Kidney epithelial cell (primary cell): ENCODE measurements around the gene SMIM22. TPM values are rescaled to one million over a fixed set of nuclear protein-coding genes. Genes with fewer than 3 reads are reported as not detected.

Experiments used
- DNase-seq: peaks from one replicate; pipeline ENCODE4 v3.0.0-alpha.2; 2010; ENCODE audit warnings: low read depth
- H3K27me3 ChIP-seq: 2 replicates; pipeline ENCODE4 v1.6.0; 2011; ENCODE audit warnings: low read length; ENCODE audit not compliant: control insufficient read depth, insufficient read depth
- H3K36me3 ChIP-seq: 2 replicates; pipeline ENCODE4 v1.5.1; 2011; ENCODE audit warnings: low read length; ENCODE audit not compliant: control insufficient read depth, insufficient read depth
- H3K4me3 ChIP-seq: 2 replicates; pipeline ENCODE4 v1.5.1; 2011; ENCODE audit warnings: low read depth, mild to moderate bottlenecking, control low read depth, low read length
- CTCF ChIP-seq: IDR thresholded peaks from 2 replicates; pipeline ENCODE4 v1.5.1; 2011; ENCODE audit warnings: mild to moderate bottlenecking, moderate library complexity, low read length, control low read depth, inconsistent platforms; ENCODE audit not compliant: insufficient read depth, poor library complexity, severe bottlenecking
- total RNA-seq: library from RNA; depleted of rRNA; stranded (reverse); fragments of >200 nt; gene quantifications from 2 replicates; pipeline ENCODE4 v1.2.3, GENCODE V29; 2015

SMIM22 gene
- total RNA-seq, 1 donor from 2014 or later: not detected

DNA sequence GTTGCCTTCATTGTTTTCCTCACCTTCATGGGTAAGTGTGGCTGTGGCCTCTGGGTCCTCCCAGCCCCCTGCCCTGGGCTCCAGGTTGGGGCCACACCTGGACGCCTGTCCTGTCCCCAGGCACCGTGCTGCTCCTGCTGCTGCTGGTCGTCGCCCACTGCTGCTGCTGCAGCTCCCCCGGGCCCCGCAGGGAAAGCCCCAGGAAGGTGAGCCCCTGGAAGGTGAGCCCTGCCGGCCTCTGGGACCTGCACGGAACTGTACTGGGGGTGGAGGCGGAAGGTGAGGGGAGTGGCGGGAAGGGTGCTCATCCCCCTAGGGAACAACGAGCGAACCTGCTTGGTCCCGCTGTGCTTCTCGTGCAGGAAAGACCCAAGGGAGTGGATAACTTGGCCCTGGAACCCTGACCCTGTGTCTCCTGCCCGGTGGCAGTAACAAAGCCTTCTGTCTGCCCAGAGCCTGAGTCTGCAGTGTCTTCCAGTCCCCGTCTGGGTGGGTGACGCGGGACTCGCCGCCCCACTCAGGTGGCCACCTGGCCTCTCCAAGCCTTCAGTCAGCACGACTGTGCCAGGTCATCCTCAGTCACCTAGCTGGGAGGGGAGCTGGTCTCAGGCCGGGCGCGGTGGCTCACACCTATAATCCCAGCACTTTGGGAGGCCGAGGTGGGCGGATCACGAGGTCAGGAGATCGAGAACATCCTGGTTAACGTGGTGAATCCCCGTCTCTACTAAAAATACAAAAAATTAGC, 831 bp downstream of the SMIM22 start:
- no peak overlapping the region for H3K4me3 ChIP-seq
- no peak for TF ChIP-seq CTCF
- H3K27me3 ChIP-seq: no peaks in the 10 kb centered on the region
- peaks cover 1% of the 10 kb centered on the region for H3K36me3 ChIP-seq
- DNase-seq: no peak

- Histone ChIP-seq H3K27me3 (no peaks in the 10 kb centered on the region), H3K4me3 (no peak overlapping the region)
- no peak for TF ChIP-seq CTCF
Observed at GRCh38 chr16:4796982-4797804, 2.0 kb downstream of the SMIM22 start.

DNA sequence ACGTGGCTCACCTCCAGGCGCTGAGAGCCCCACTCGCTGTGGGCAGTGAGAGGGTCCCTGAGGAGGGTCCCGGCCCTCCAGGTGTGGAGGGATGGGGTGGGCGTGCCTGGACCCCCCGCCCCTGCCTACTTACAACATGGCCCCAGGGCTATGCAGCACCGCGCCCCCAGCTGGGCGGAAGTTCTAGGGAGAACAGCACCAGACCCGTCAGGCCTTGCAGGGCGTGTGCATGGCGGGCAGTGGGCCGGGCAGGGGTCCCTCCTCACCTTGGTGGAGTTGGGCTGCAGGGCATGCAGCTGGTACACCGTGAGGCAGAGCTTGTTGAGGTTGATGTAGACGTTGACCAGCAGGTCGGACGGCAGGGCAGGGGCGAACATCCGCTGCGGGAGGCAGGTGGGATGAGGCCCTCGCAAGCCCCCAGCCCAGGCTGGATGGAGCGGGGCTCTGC, 2.7 kb downstream of the SMIM22 start:
- no peak for DNase-seq
- no peak overlapping the region for H3K4me3 ChIP-seq
- no peak for TF ChIP-seq CTCF
- peaks cover 1% of the 10 kb centered on the region for H3K36me3 ChIP-seq
- H3K27me3 ChIP-seq: no peaks in the 10 kb centered on the region

More at GRCh38 chr16:4796982-4797804, 2.0 kb downstream of the SMIM22 start:
- peaks cover 1% of the 10 kb centered on the region for H3K36me3 ChIP-seq
- no peak for DNase-seq

GRCh38 chr16:4798456-4798855, 3.3 kb downstream of the SMIM22 start:
- H3K27me3 ChIP-seq: no peaks in the 10 kb centered on the region
- no peak overlapping the region for H3K4me3 ChIP-seq
- DNase-seq: no peak
- TF ChIP-seq CTCF: no peak
- H3K36me3 ChIP-seq: peaks cover 1% of the 10 kb centered on the region

- no peak overlapping the region for H3K4me3 ChIP-seq
- no peak for DNase-seq
- no peaks in the 10 kb centered on the region for H3K27me3 ChIP-seq
- TF ChIP-seq CTCF: no peak
- peaks cover 1% of the 10 kb centered on the region for H3K36me3 ChIP-seq
Observed at GRCh38 chr16:4799171-4799855, 4.1 kb downstream of the SMIM22 start.
